GM12878 (cell line): ENCODE data around the gene PRKAG3. TPM values are rescaled to one million over a fixed set of nuclear protein-coding genes. Genes with fewer than 3 reads are reported as not detected.

ENCODE experiments used
- ATAC-seq: fragments of 200-7000 bp; cut with Tn5 transposase; 3 replicates; pipeline ENCODE4 v1.9.1; 2020; ENCODE audit warnings: mild to moderate bottlenecking, moderate library complexity
- BruUV-seq: library from RNA; stranded (reverse); fragments of 400-500 nt; replicated peaks from 2 replicates; lab custom pipeline; 2021; lab: Mats Ljungman, UMichigan
- CTCF ChIA-PET: fragments of 300-600 bp; sonication (Branson Sonifier 250); formaldehyde crosslinking; extraction: SDS; loops from one replicate; lab custom pipeline; 2021; ENCODE audit warnings: inconsistent platforms; lab: Yijun Ruan, JAX
- POLR2A ChIA-PET: fragments of 350-600 bp; formaldehyde crosslinking; extraction: SDS; loops from one replicate; lab custom pipeline; 2021; ENCODE audit warnings: inconsistent platforms; lab: Charles Lee
- RAD21 ChIA-PET: fragments of 300-600 bp; sonication (Branson Sonifier 250); formaldehyde crosslinking; loops from one replicate; lab custom pipeline; 2023; ENCODE audit warnings: antibody characterized with exemption; ENCODE audit not compliant: unreplicated experiment; lab: Charles Lee
- SMC1A ChIA-PET: fragments of 300-600 bp; sonication (Branson Sonifier 250); formaldehyde crosslinking; loops from one replicate; lab custom pipeline; 2023; ENCODE audit not compliant: unreplicated experiment, uncharacterized antibody; lab: Charles Lee
- DNase-seq: peaks from one replicate; pipeline ENCODE4 v3.0.0-alpha.2; 2011; ENCODE audit warnings: low read depth, low spot score
- FAIRE-seq: peaks from 3 replicates; lab custom pipeline; 2011; peaks lifted over from hg19 to GRCh38; lab: Jason Lieb, UNC
- H2AFZ ChIP-seq: 2 replicates; pipeline ENCODE4 v1.6.0; 2011; ENCODE audit warnings: low read depth, low read length, control low read depth; ENCODE audit not compliant: control insufficient read depth
- H3K27ac ChIP-seq: 2 replicates; pipeline ENCODE4 v1.5.1; 2011; ENCODE audit warnings: control low read depth; ENCODE audit not compliant: control insufficient read depth, insufficient read depth
- H3K27me3 ChIP-seq, 2 experiments: replicated peaks in 1 of 2; 2 replicates each; pipeline versions ENCODE4 v1.6.0 to v1.6.1; 2011; ENCODE audit warnings: low read length in 1 of 2; ENCODE audit not compliant: control insufficient read depth in 2 of 2, insufficient read depth in 2 of 2
- H3K36me3 ChIP-seq, 2 experiments: 2 replicates each; pipeline ENCODE4 v1.5.1; 2011; ENCODE audit warnings: low read length in 1 of 2; ENCODE audit not compliant: control insufficient read depth in 2 of 2, insufficient read depth in 2 of 2
- H3K4me1 ChIP-seq: 2 replicates; pipeline ENCODE4 v1.6.1; 2011; ENCODE audit warnings: mild to moderate bottlenecking, low read length, moderate library complexity, mixed read lengths; ENCODE audit not compliant: control insufficient read depth, insufficient read depth
- H3K4me2 ChIP-seq: 2 replicates; pipeline ENCODE4 v1.6.0; 2011; ENCODE audit warnings: control low read depth; ENCODE audit not compliant: control insufficient read depth, insufficient read depth
- H3K4me3 ChIP-seq: fragments of 200-600 bp; sonication (generic); 2 replicates; pipeline ENCODE4 v1.5.1; 2016
- H3K79me2 ChIP-seq: 2 replicates; pipeline ENCODE4 v1.6.0; 2011; ENCODE audit warnings: low read length; ENCODE audit not compliant: control insufficient read depth, insufficient read depth
- H3K9ac ChIP-seq: 2 replicates; pipeline ENCODE4 v1.8.0; 2011; ENCODE audit warnings: low read length, control low read depth, mixed read lengths; ENCODE audit not compliant: control insufficient read depth, insufficient read depth
- H3K9me3 ChIP-seq: replicated peaks from 3 replicates; pipeline ENCODE4 v1.5.1; 2011; ENCODE audit warnings: mild to moderate bottlenecking, low read length; ENCODE audit not compliant: control insufficient read depth, insufficient read depth
- H4K20me1 ChIP-seq: 2 replicates; pipeline ENCODE4 v1.6.0; 2011; ENCODE audit not compliant: control insufficient read depth, insufficient read depth
- BCLAF1 ChIP-seq: fragments of 450-650 bp; IDR thresholded peaks from 2 replicates; pipeline ENCODE4 v1.6.1; 2017; ENCODE audit warnings: antibody characterized with exemption, mild to moderate bottlenecking, moderate library complexity
- CBX3 ChIP-seq: fragments of 200-600 bp; sonication (generic); IDR thresholded peaks from 2 replicates; pipeline ENCODE4 v1.6.1; 2016; ENCODE audit warnings: low read depth, borderline replicate concordance
- CHD1 ChIP-seq: IDR thresholded peaks from 2 replicates; pipeline ENCODE4 v1.6.1; 2012; ENCODE audit warnings: low read depth, low read length, improper control_type of control experiment
- MTA3 ChIP-seq: IDR thresholded peaks from 2 replicates; pipeline ENCODE4 v1.6.1; 2012; ENCODE audit warnings: low read length, inconsistent platforms, borderline replicate concordance
- NFIC ChIP-seq: IDR thresholded peaks from 2 replicates; pipeline ENCODE4 v1.6.1; 2012; ENCODE audit warnings: low read depth, mild to moderate bottlenecking, inconsistent platforms, low read length, moderate library complexity
- NFYB ChIP-seq: IDR thresholded peaks from 2 replicates; pipeline ENCODE4 v1.6.1; 2011; ENCODE audit warnings: low read depth, mild to moderate bottlenecking, low read length, improper control_type of control experiment, moderate library complexity; ENCODE audit not compliant: insufficient read depth
- PML ChIP-seq: IDR thresholded peaks from 2 replicates; pipeline ENCODE4 v1.6.1; 2012; ENCODE audit warnings: low read length, inconsistent platforms
- POU2F2 ChIP-seq: IDR thresholded peaks from 3 replicates; pipeline ENCODE4 v1.6.1; 2011; ENCODE audit warnings: low read depth, mild to moderate bottlenecking, low read length, borderline replicate concordance
- RAD51 ChIP-seq: fragments of 450-650 bp; IDR thresholded peaks from 2 replicates; pipeline ENCODE4 v1.6.1; 2016; ENCODE audit warnings: moderate library complexity, mild to moderate bottlenecking, inconsistent platforms
- SMAD1 ChIP-seq: fragments of 450-650 bp; IDR thresholded peaks from 2 replicates; pipeline ENCODE4 v1.6.1; 2018; ENCODE audit warnings: mild to moderate bottlenecking, low read depth; ENCODE audit not compliant: partially characterized antibody
- SUZ12 ChIP-seq: fragments of 200-600 bp; sonication (generic); IDR thresholded peaks from one replicate; pipeline ENCODE4 v1.6.1; 2018; ENCODE audit warnings: antibody characterized with exemption, mild to moderate bottlenecking; ENCODE audit not compliant: unreplicated experiment
- ZNF24 ChIP-seq: fragments of 450-650 bp; IDR thresholded peaks from 2 replicates; pipeline ENCODE4 v1.6.1; 2017; ENCODE audit warnings: antibody characterized with exemption, mild to moderate bottlenecking
- WGBS: methylation state at CpG from one replicate; pipeline ENCODE4 v1.1.6; 2016; ENCODE audit warnings: low lambda C conversion rate; ENCODE audit not compliant: insufficient replicate concordance, insufficient coverage; ENCODE audit errors: missing lambda C conversion rate; 5-methylcytosine and 5-hydroxymethylcytosine counted together
- in situ Hi-C: fragments of 300-500 bp; cut with MboI; formaldehyde crosslinking; loops from 9 replicates; pipeline ENCODE4 v1.14.3; 2018; ENCODE audit warnings: mixed read lengths
- intact Hi-C: fragments of 100-400 bp; cut with micrococcal nuclease; formaldehyde crosslinking; loops from one replicate; pipeline ENCODE4 v1.14.2; 2022; ENCODE audit not compliant: unreplicated experiment
- polyA plus RNA-seq, 11 experiments: library from polyadenylated mRNA; depleted of rRNA in 4 of 11; unstranded in 6 of 11; stranded (reverse) in 5 of 11; fragments of >200 nt; fragmentation: Nextera tagmentation in 4 of 11; fragmentation: Illumina TruSeq in 1 of 11; extraction: Ambion mirVana in 4 of 11; extraction: Trizol in 1 of 11; gene quantifications; 1 replicate in 1 of 11; 2 replicates in 10 of 11; pipeline versions ENCODE4 v1.2.1 to v1.2.3, GENCODE V29; 2011 to 2016; ENCODE audit warnings: inconsistent platforms in 2 of 11, missing spikeins in 2 of 11, low read depth in 1 of 11
- total RNA-seq, 4 experiments: library from RNA; depleted of rRNA in 3 of 4; stranded (reverse); fragments of >200 nt in 3 of 4; fragmentation: Illumina TruSeq in 1 of 4; extraction: Trizol in 1 of 4; gene quantifications; 2 replicates each; pipeline versions ENCODE4 v1.2.1 to v1.2.3, GENCODE V29; 2013 to 2021
- TF ChIP-seq, protein P1 (sequence below): fragments of 450-650 bp; formaldehyde crosslinking; IDR thresholded peaks from 2 replicates; pipeline ENCODE4 v1.4.0; 2020; ENCODE audit warnings: mild to moderate bottlenecking, moderate library complexity
- TF ChIP-seq, protein P2 (sequence below): fragments of 450-650 bp; IDR thresholded peaks from 2 replicates; pipeline ENCODE4 v1.6.1; 2018; ENCODE audit warnings: mild to moderate bottlenecking, low read depth, moderate library complexity; ENCODE audit not compliant: partially characterized antibody

PRKAG3 gene
- total and polyA plus RNA-seq, 10 of the 15 experiments (the other 5 are each of a cell fraction or from before 2014, with no cell fraction given) = 0.04 to 0.12 (median 0.06) TPM; not detected in 7

GRCh38 chr2:218863021-218863520, 31.5 kb upstream of the PRKAG3 start:
- intact Hi-C loops = no loop called here
- CTCF ChIA-PET = interaction anchor here (1.2 to 3.5 kb wide), 5 partner anchors 11 to 296 kb away, joined by 3 to 13 read pairs (median 5); no protein-coding TSS in a partner anchor
- SMC1A ChIA-PET = interaction anchor here (1.3 kb wide), 1 partner anchor 14 kb away, joined by 7 read pairs; no protein-coding TSS in a partner anchor
- no peak for FAIRE-seq
- no peak overlapping the region for H3K4me2 ChIP-seq
- no peaks in the 10 kb centered on the region for H3K79me2 ChIP-seq
- H3K9me3 ChIP-seq = no peaks in the 10 kb centered on the region
- no peak overlapping the region for H2AFZ ChIP-seq
- no peak overlapping the region for H3K27ac ChIP-seq
- 25% methylated on average over 3 of the region's 3 CpGs for WGBS
- 0 out of 2 replicates have a peak, but pooled peaks cover 4% of the 10 kb centered on the region for H3K4me1 ChIP-seq
- H3K27me3 ChIP-seq = peaks cover 17 to 24% of the 10 kb centered on the region in 2 experiments
- no peaks in the 10 kb centered on the region for H4K20me1 ChIP-seq
- ATAC-seq = no peak
- no peak for DNase-seq
- H3K9ac ChIP-seq = no peak overlapping the region
- POLR2A ChIA-PET = interaction anchor here (1.4 kb wide), 1 partner anchor 13 kb away, joined by 4 read pairs; no protein-coding TSS in a partner anchor
- no peak for TF ChIP-seq BCLAF1
- TF ChIP-seq, protein P1, sequence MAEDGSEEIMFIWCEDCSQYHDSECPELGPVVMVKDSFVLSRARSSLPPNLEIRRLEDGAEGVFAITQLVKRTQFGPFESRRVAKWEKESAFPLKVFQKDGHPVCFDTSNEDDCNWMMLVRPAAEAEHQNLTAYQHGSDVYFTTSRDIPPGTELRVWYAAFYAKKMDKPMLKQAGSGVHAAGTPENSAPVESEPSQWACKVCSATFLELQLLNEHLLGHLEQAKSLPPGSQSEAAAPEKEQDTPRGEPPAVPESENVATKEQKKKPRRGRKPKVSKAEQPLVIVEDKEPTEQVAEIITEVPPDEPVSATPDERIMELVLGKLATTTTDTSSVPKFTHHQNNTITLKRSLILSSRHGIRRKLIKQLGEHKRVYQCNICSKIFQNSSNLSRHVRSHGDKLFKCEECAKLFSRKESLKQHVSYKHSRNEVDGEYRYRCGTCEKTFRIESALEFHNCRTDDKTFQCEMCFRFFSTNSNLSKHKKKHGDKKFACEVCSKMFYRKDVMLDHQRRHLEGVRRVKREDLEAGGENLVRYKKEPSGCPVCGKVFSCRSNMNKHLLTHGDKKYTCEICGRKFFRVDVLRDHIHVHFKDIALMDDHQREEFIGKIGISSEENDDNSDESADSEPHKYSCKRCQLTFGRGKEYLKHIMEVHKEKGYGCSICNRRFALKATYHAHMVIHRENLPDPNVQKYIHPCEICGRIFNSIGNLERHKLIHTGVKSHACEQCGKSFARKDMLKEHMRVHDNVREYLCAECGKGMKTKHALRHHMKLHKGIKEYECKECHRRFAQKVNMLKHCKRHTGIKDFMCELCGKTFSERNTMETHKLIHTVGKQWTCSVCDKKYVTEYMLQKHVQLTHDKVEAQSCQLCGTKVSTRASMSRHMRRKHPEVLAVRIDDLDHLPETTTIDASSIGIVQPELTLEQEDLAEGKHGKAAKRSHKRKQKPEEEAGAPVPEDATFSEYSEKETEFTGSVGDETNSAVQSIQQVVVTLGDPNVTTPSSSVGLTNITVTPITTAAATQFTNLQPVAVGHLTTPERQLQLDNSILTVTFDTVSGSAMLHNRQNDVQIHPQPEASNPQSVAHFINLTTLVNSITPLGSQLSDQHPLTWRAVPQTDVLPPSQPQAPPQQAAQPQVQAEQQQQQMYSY (CRISPR knock-in tag) = no peak
- no peak for TF ChIP-seq PML
- TF ChIP-seq NFYB = no peak
- no peak for TF ChIP-seq ZNF24
- TF ChIP-seq MTA3 = no peak
- no peak for TF ChIP-seq CHD1
- TF ChIP-seq SMAD1 = no peak
- TF ChIP-seq, protein P2, sequence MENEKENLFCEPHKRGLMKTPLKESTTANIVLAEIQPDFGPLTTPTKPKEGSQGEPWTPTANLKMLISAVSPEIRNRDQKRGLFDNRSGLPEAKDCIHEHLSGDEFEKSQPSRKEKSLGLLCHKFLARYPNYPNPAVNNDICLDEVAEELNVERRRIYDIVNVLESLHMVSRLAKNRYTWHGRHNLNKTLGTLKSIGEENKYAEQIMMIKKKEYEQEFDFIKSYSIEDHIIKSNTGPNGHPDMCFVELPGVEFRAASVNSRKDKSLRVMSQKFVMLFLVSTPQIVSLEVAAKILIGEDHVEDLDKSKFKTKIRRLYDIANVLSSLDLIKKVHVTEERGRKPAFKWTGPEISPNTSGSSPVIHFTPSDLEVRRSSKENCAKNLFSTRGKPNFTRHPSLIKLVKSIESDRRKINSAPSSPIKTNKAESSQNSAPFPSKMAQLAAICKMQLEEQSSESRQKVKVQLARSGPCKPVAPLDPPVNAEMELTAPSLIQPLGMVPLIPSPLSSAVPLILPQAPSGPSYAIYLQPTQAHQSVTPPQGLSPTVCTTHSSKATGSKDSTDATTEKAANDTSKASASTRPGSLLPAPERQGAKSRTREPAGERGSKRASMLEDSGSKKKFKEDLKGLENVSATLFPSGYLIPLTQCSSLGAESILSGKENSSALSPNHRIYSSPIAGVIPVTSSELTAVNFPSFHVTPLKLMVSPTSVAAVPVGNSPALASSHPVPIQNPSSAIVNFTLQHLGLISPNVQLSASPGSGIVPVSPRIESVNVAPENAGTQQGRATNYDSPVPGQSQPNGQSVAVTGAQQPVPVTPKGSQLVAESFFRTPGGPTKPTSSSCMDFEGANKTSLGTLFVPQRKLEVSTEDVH = no peak
- TF ChIP-seq POU2F2 = no peak
- TF ChIP-seq CBX3 = no peak
- no peak for TF ChIP-seq SUZ12
- TF ChIP-seq NFIC = no peak
- TF ChIP-seq RAD51 = no peak
- no peaks in the 10 kb centered on the region for H3K36me3 ChIP-seq
- BruUV-seq = no TSS peak
- RAD21 ChIA-PET = interaction anchor here (0.8 to 2.9 kb wide), 3 partner anchors 13 to 133 kb away, joined by 3 to 10 read pairs (median 6); no protein-coding TSS in a partner anchor
- in situ Hi-C loops = no loop called here
- no peak overlapping the region for H3K4me3 ChIP-seq
